Liver (tissue), 9 donors: ENCODE measurements around the gene AMPD3. TPM values are rescaled to one million over a fixed set of nuclear protein-coding genes. Genes with fewer than 3 reads are reported as not detected.

Experiments used
- DNase-seq: peaks from one replicate; pipeline ENCODE4 v3.0.0-alpha.2; 2017; ENCODE audit warnings: low spot score
- H3K27ac ChIP-seq, 2 donors: one replicate each; pipeline ENCODE4 v1.7.0; 2013; ENCODE audit warnings: inconsistent platforms in 2 of 2, low read length in 2 of 2, control low read depth in 1 of 2, low read depth in 1 of 2, mild to moderate bottlenecking in 1 of 2
- H3K27me3 ChIP-seq, 4 donors: one replicate each; pipeline versions ENCODE4 v1.6.1 to v1.7.0; 2013; ENCODE audit warnings: low read length in 3 of 4, inconsistent platforms in 1 of 4, mild to moderate bottlenecking in 1 of 4, moderate library complexity in 1 of 4; ENCODE audit not compliant: control insufficient read depth in 4 of 4, insufficient read depth in 4 of 4
- H3K36me3 ChIP-seq, 4 donors: one replicate each; pipeline versions ENCODE4 v1.6.1 to v1.7.0; 2013; ENCODE audit warnings: low read length in 3 of 4, mild to moderate bottlenecking in 3 of 4, low read depth in 1 of 4, moderate library complexity in 1 of 4; ENCODE audit not compliant: control insufficient read depth in 4 of 4, insufficient read depth in 3 of 4
- H3K4me1 ChIP-seq, 4 donors: one replicate each; pipeline versions ENCODE4 v1.6.1 to v1.7.0; 2013; ENCODE audit warnings: low read length in 3 of 4, mild to moderate bottlenecking in 3 of 4, moderate library complexity in 1 of 4; ENCODE audit not compliant: control insufficient read depth in 4 of 4, insufficient read depth in 4 of 4
- H3K4me3 ChIP-seq, 3 donors: one replicate each; pipeline versions ENCODE4 v1.6.1 to v1.7.0; 2013; ENCODE audit warnings: low read length in 3 of 3, control low read depth in 1 of 3, low read depth in 1 of 3, mild to moderate bottlenecking in 1 of 3
- H3K9ac ChIP-seq, 2 donors: one replicate each; pipeline ENCODE4 v1.7.0; 2013; ENCODE audit warnings: low read length in 2 of 2, mild to moderate bottlenecking in 2 of 2, moderate library complexity in 2 of 2, control low read depth in 1 of 2, low read depth in 1 of 2
- H3K9me3 ChIP-seq, 4 donors: one replicate each; pipeline versions ENCODE4 v1.6.1 to v1.7.0; 2013; ENCODE audit warnings: low read length in 3 of 4; ENCODE audit not compliant: control insufficient read depth in 4 of 4
- ATF3 ChIP-seq: IDR thresholded peaks from 2 replicates; pipeline ENCODE4 v1.6.1; 2016; ENCODE audit warnings: antibody characterized with exemption
- CTCF ChIP-seq: fragments of 150-350 bp; IDR thresholded peaks from 2 replicates; pipeline ENCODE4 v1.5.1; 2017; ENCODE audit warnings: improper control_type of control experiment, low read depth, low read length; ENCODE audit not compliant: missing input control
- EGR1 ChIP-seq, 2 donors: IDR thresholded peaks; 2 replicates each; pipeline ENCODE4 v1.6.1; 2016 to 2018; ENCODE audit warnings: antibody characterized with exemption in 2 of 2, low read depth in 2 of 2
- FOXA1 ChIP-seq: IDR thresholded peaks from 2 replicates; pipeline ENCODE4 v1.6.1; 2016; ENCODE audit warnings: antibody characterized with exemption
- FOXA2 ChIP-seq: IDR thresholded peaks from 2 replicates; pipeline ENCODE4 v1.6.1; 2016; ENCODE audit warnings: antibody characterized with exemption
- GABPA ChIP-seq, 2 donors: IDR thresholded peaks in 1 of 2; conservative IDR thresholded peaks in 1 of 2; 2 replicates each; pipeline ENCODE4 v1.6.1; 2016; ENCODE audit warnings: antibody characterized with exemption in 2 of 2, mild to moderate bottlenecking in 1 of 2, moderate library complexity in 1 of 2
- HNF4A ChIP-seq, 2 donors: conservative IDR thresholded peaks; 2 replicates each; pipeline ENCODE4 v1.6.1; 2016; ENCODE audit warnings: antibody characterized with exemption in 2 of 2, mild to moderate bottlenecking in 2 of 2
- HNF4G ChIP-seq: IDR thresholded peaks from 2 replicates; pipeline ENCODE4 v1.6.1; 2016; ENCODE audit warnings: antibody characterized with exemption
- JUND ChIP-seq, 2 donors: IDR thresholded peaks; 2 replicates each; pipeline ENCODE4 v1.6.1; 2016; ENCODE audit warnings: antibody characterized with exemption in 2 of 2
- MAX ChIP-seq: IDR thresholded peaks from 2 replicates; pipeline ENCODE4 v1.6.1; 2016; ENCODE audit warnings: antibody characterized with exemption
- NR2F2 ChIP-seq: IDR thresholded peaks from 2 replicates; pipeline ENCODE4 v1.6.1; 2016; ENCODE audit warnings: antibody characterized with exemption
- RAD21 ChIP-seq, 2 donors: IDR thresholded peaks; 2 replicates each; pipeline ENCODE4 v1.6.1; 2016; ENCODE audit warnings: antibody characterized with exemption in 2 of 2, mild to moderate bottlenecking in 2 of 2
- REST ChIP-seq: IDR thresholded peaks from 2 replicates; pipeline ENCODE4 v1.6.1; 2016; ENCODE audit warnings: antibody characterized with exemption, mild to moderate bottlenecking
- RXRA ChIP-seq, 2 donors: IDR thresholded peaks; 2 replicates each; pipeline ENCODE4 v1.6.1; 2017 to 2018; ENCODE audit warnings: antibody characterized with exemption in 2 of 2, mild to moderate bottlenecking in 1 of 2
- SP1 ChIP-seq: IDR thresholded peaks from 2 replicates; pipeline ENCODE4 v1.6.1; 2018; ENCODE audit warnings: antibody characterized with exemption, mild to moderate bottlenecking
- TAF1 ChIP-seq: conservative IDR thresholded peaks from 2 replicates; pipeline ENCODE4 v1.6.1; 2016; ENCODE audit warnings: antibody characterized with exemption, mild to moderate bottlenecking
- YY1 ChIP-seq: IDR thresholded peaks from 2 replicates; pipeline ENCODE4 v1.6.1; 2016; ENCODE audit warnings: antibody characterized with exemption, mild to moderate bottlenecking
- ZBTB33 ChIP-seq: IDR thresholded peaks from 2 replicates; pipeline ENCODE4 v1.6.1; 2016; ENCODE audit warnings: antibody characterized with exemption
- WGBS: extraction: QIAGEN DNeasy Blood & Tissue Kit; methylation state at CpG from one replicate; pipeline ENCODE4 v1.1.7; 2013; 5-methylcytosine and 5-hydroxymethylcytosine counted together
- polyA plus RNA-seq, 2 donors: library from polyadenylated mRNA; stranded (reverse) in 1 of 2; unstranded in 1 of 2; fragments of 200-250 nt in 1 of 2; fragments of >200 nt in 1 of 2; fragmentation: Nextera tagmentation in 1 of 2; extraction: Ambion mirVana in 1 of 2; gene quantifications; one replicate each; pipeline versions ENCODE4 v1.2.1 to v1.2.3, GENCODE V29; 2013 to 2015
- total RNA-seq, 2 donors: library from RNA; depleted of rRNA; stranded (reverse); fragments of >200 nt; gene quantifications; one replicate each; pipeline ENCODE4 v1.2.3, GENCODE V29; 2014
- donor health status: healthy.
- donor health status: healthy.
- donor health status: healthy.
- donor health status: healthy.
- donor health status: healthy.

The AMPD3 gene
- total and polyA plus RNA-seq, 4 donors: 0.40 to 7.4 (median 1.1) TPM

GRCh38 chr11:10405865-10406592, 49.0 kb upstream of the AMPD3 start:
- WGBS: 31% methylated on average over 6 of the region's 6 CpGs
- no peak overlapping the region for H3K4me3 ChIP-seq
- H3K36me3 ChIP-seq: no peaks in the 10 kb centered on the region
- H3K27ac ChIP-seq: no peak overlapping the region
- no peaks in the 10 kb centered on the region for H3K27me3 ChIP-seq
- H3K4me1 ChIP-seq: peaks cover 0 to 7% (median under 1%) of the 10 kb centered on the region in 4 donors
- no peaks in the 10 kb centered on the region for H3K9me3 ChIP-seq
- H3K9ac ChIP-seq: no peak overlapping the region
- DNase-seq: peak; percentile 51
- TF ChIP-seq HNF4G (no peak), NR2F2 (peak; percentile 10), REST (no peak), MAX (peak; percentile 36), HNF4A (conservative IDR thresholded peaks at IDR 0.05) (peak in 1 of 2 donors; percentile 10), EGR1 (IDR thresholded peaks at IDR 0.05; ENCODE audit: low read depth in 2 of 2) (no peak), RAD21 (IDR thresholded peaks at IDR 0.05) (peak; percentile 95 to 96), CTCF (peak; percentile 78), FOXA1 (no peak), GABPA (IDR thresholded peaks at IDR 0.05 in 1 of 2, conservative IDR thresholded peaks at IDR 0.05 in 1 of 2) (no peak), JUND (IDR thresholded peaks at IDR 0.05) (peak in 1 of 2 donors; percentile 7), TAF1 (no peak), SP1 (no peak), YY1 (no peak), FOXA2 (no peak), ZBTB33 (no peak), RXRA (IDR thresholded peaks at IDR 0.05) (peak; percentile 27 to 45), ATF3 (peak; percentile 20)
